SK-N-SH treated with all-trans-retinoic acid at 6 μM for 48 hours (cell line): ENCODE measurements around the gene SEMA6D.

Experiments
- ATAC-seq: fragments of 200-7000 bp; cut with Tn5 transposase; 3 replicates; pipeline ENCODE4 v1.9.1; 2020; ENCODE audit warnings: mild to moderate bottlenecking, moderate library complexity
- ARNTL ChIP-seq: fragments of 450-650 bp; formaldehyde crosslinking; IDR thresholded peaks from 2 replicates; pipeline ENCODE4 v1.5.0; 2020; ENCODE audit warnings: low read depth, mild to moderate bottlenecking, moderate library complexity, borderline replicate concordance
- BACH2 ChIP-seq: fragments of 250-450 bp; sonication (Bioruptor Pico); IDR thresholded peaks from 2 replicates; pipeline ENCODE4 v1.9.0; 2021; ENCODE audit warnings: mild to moderate bottlenecking, borderline replicate concordance
- CSDC2 ChIP-seq: fragments of 250-450 bp; sonication (Bioruptor Pico); IDR thresholded peaks from 2 replicates; pipeline ENCODE4 v1.5.0; 2020; ENCODE audit warnings: mild to moderate bottlenecking, moderate library complexity
- CSRNP3 ChIP-seq: fragments of 250-450 bp; sonication (Bioruptor Pico); IDR thresholded peaks from 2 replicates; pipeline ENCODE4 v1.5.1; 2021; ENCODE audit warnings: mild to moderate bottlenecking, moderate library complexity
- ESRRG ChIP-seq: fragments of 250-450 bp; sonication (Bioruptor Pico); IDR thresholded peaks from 2 replicates; pipeline ENCODE4 v1.6.1; 2021; ENCODE audit warnings: mild to moderate bottlenecking
- GLIS3 ChIP-seq: fragments of 250-450 bp; sonication (Bioruptor Pico); IDR thresholded peaks from 2 replicates; pipeline ENCODE4 v1.5.0; 2020; ENCODE audit warnings: mild to moderate bottlenecking, moderate library complexity
- ISL1 ChIP-seq: fragments of 250-450 bp; sonication (Bioruptor Pico); IDR thresholded peaks from 2 replicates; pipeline ENCODE4 v2.1.2; 2022; ENCODE audit warnings: mild to moderate bottlenecking, moderate library complexity
- OSR1 ChIP-seq: fragments of 250-450 bp; sonication (Bioruptor Pico); IDR thresholded peaks from 2 replicates; pipeline ENCODE4 v1.8.0; 2022; ENCODE audit warnings: moderate library complexity, mild to moderate bottlenecking, inconsistent platforms
- PATZ1 ChIP-seq: fragments of 250-450 bp; sonication (Bioruptor Pico); IDR thresholded peaks from 2 replicates; pipeline ENCODE4 v1.8.0; 2020; ENCODE audit warnings: mild to moderate bottlenecking, moderate library complexity, borderline replicate concordance
- PPARA ChIP-seq: fragments of 250-450 bp; sonication (Bioruptor Pico); IDR thresholded peaks from 2 replicates; pipeline ENCODE4 v1.5.0; 2020; ENCODE audit warnings: mild to moderate bottlenecking, borderline replicate concordance
- SNAI2 ChIP-seq: fragments of 250-450 bp; sonication (Bioruptor Pico); IDR thresholded peaks from 2 replicates; pipeline ENCODE4 v1.5.0; 2020; ENCODE audit warnings: mild to moderate bottlenecking, moderate library complexity
- TOX ChIP-seq: fragments of 250-450 bp; sonication (Bioruptor Pico); IDR thresholded peaks from 2 replicates; pipeline ENCODE4 v1.8.0; 2021; ENCODE audit warnings: mild to moderate bottlenecking, moderate library complexity, borderline replicate concordance
- ZC3H10 ChIP-seq: fragments of 250-450 bp; sonication (Bioruptor Pico); IDR thresholded peaks from 2 replicates; pipeline ENCODE4 v1.5.1; 2021; ENCODE audit warnings: mild to moderate bottlenecking, moderate library complexity
- ZFP3 ChIP-seq: fragments of 250-450 bp; sonication (Bioruptor Pico); IDR thresholded peaks from 2 replicates; pipeline ENCODE4 v1.5.0; 2020; ENCODE audit warnings: mild to moderate bottlenecking, moderate library complexity
- ZNF565 ChIP-seq: fragments of 450-650 bp; formaldehyde crosslinking; conservative IDR thresholded peaks from 2 replicates; pipeline ENCODE4 v1.5.0; 2020; ENCODE audit warnings: low read depth, mild to moderate bottlenecking, moderate library complexity
- ZNF70 ChIP-seq: fragments of 450-650 bp; formaldehyde crosslinking; IDR thresholded peaks from 2 replicates; pipeline ENCODE4 v1.5.0; 2020; ENCODE audit warnings: mild to moderate bottlenecking, moderate library complexity
- ZNF8 ChIP-seq: fragments of 450-650 bp; formaldehyde crosslinking; IDR thresholded peaks from 2 replicates; pipeline ENCODE4 v1.5.0; 2020; ENCODE audit warnings: mild to moderate bottlenecking, moderate library complexity
- TF ChIP-seq, protein P1 (sequence below): fragments of 250-450 bp; sonication (Bioruptor Pico); IDR thresholded peaks from 2 replicates; pipeline ENCODE4 v1.5.0; 2020; ENCODE audit warnings: mild to moderate bottlenecking, moderate library complexity
- TF ChIP-seq, protein P2 (sequence below): fragments of 250-450 bp; sonication (Bioruptor Pico); IDR thresholded peaks from 2 replicates; pipeline ENCODE4 v1.5.1; 2020; ENCODE audit warnings: low read depth, mild to moderate bottlenecking, moderate library complexity

SEMA6D gene

GRCh38 chr15:47678040-47678439 is 39.3 kb upstream of the SEMA6D start:
- peak; percentile 65; the same call in 1 of the 2 replicates for TF ChIP-seq ZNF70
- peak; percentile 46; the same call in 1 of the 2 replicates for TF ChIP-seq ISL1 (CRISPR knock-in tag)
- TF ChIP-seq OSR1 (CRISPR knock-in tag), result no peak
- TF ChIP-seq SNAI2 (CRISPR knock-in tag), result no peak
- TF ChIP-seq ESRRG (CRISPR knock-in tag), result no peak
- TF ChIP-seq, protein P1, sequence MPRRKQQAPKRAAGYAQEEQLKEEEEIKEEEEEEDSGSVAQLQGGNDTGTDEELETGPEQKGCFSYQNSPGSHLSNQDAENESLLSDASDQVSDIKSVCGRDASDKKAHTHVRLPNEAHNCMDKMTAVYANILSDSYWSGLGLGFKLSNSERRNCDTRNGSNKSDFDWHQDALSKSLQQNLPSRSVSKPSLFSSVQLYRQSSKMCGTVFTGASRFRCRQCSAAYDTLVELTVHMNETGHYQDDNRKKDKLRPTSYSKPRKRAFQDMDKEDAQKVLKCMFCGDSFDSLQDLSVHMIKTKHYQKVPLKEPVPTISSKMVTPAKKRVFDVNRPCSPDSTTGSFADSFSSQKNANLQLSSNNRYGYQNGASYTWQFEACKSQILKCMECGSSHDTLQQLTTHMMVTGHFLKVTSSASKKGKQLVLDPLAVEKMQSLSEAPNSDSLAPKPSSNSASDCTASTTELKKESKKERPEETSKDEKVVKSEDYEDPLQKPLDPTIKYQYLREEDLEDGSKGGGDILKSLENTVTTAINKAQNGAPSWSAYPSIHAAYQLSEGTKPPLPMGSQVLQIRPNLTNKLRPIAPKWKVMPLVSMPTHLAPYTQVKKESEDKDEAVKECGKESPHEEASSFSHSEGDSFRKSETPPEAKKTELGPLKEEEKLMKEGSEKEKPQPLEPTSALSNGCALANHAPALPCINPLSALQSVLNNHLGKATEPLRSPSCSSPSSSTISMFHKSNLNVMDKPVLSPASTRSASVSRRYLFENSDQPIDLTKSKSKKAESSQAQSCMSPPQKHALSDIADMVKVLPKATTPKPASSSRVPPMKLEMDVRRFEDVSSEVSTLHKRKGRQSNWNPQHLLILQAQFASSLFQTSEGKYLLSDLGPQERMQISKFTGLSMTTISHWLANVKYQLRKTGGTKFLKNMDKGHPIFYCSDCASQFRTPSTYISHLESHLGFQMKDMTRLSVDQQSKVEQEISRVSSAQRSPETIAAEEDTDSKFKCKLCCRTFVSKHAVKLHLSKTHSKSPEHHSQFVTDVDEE (CRISPR knock-in tag), result 0 out of 2 replicates have a peak, but pooled peaks have one; percentile 47
- no peak for ATAC-seq

DNA sequence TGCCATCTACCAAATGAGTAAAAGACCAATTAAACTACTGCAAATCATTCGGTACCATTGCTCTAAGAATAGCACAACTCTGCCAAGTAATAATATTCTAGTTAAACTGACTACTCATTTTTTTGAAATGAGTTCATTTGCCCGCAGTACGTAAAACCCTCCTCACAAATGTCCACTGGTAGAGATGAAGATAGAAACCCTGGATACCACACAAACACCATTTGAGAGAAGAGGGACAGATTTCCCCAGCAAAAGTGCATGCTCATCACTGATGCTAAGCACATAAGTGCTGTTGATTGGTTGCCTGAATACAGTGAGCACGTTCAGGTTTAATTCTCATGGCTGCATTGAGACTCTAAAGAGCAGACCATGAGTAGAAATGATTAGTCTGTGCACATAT is 34.6 kb upstream of the SEMA6D start:
- ATAC-seq, result no peak

GRCh38 chr15:47685141-47685870 is 32.0 kb upstream of the SEMA6D start:
- no peak for ATAC-seq
- TF ChIP-seq ARNTL (CRISPR knock-in tag) (no peak), ISL1 (CRISPR knock-in tag) (no peak), GLIS3 (no peak), SNAI2 (CRISPR knock-in tag) (no peak), ZNF565 (CRISPR knock-in tag) (no peak), OSR1 (CRISPR knock-in tag) (no peak), CSRNP3 (CRISPR knock-in tag) (no peak), PPARA (CRISPR knock-in tag) (no peak), BACH2 (CRISPR knock-in tag) (no peak)

More for the DNA sequence above, 34.6 kb upstream of the SEMA6D start:
- TF ChIP-seq ISL1 (CRISPR knock-in tag), result no peak
- no peak for TF ChIP-seq TOX (CRISPR knock-in tag)
- TF ChIP-seq ZC3H10, result no peak
- TF ChIP-seq SNAI2 (CRISPR knock-in tag), result no peak
- TF ChIP-seq ZNF8 (CRISPR knock-in tag), result no peak
- TF ChIP-seq, protein P2, sequence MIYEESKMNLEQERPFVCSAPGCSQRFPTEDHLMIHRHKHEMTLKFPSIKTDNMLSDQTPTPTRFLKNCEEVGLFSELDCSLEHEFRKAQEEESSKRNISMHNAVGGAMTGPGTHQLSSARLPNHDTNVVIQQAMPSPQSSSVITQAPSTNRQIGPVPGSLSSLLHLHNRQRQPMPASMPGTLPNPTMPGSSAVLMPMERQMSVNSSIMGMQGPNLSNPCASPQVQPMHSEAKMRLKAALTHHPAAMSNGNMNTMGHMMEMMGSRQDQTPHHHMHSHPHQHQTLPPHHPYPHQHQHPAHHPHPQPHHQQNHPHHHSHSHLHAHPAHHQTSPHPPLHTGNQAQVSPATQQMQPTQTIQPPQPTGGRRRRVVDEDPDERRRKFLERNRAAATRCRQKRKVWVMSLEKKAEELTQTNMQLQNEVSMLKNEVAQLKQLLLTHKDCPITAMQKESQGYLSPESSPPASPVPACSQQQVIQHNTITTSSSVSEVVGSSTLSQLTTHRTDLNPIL, result no peak
- no peak for TF ChIP-seq ZNF70
- TF ChIP-seq PATZ1, result no peak
- no peak for TF ChIP-seq CSDC2 (CRISPR knock-in tag)
- TF ChIP-seq CSRNP3 (CRISPR knock-in tag), result no peak
- TF ChIP-seq ZFP3 (CRISPR knock-in tag), result no peak

DNA sequence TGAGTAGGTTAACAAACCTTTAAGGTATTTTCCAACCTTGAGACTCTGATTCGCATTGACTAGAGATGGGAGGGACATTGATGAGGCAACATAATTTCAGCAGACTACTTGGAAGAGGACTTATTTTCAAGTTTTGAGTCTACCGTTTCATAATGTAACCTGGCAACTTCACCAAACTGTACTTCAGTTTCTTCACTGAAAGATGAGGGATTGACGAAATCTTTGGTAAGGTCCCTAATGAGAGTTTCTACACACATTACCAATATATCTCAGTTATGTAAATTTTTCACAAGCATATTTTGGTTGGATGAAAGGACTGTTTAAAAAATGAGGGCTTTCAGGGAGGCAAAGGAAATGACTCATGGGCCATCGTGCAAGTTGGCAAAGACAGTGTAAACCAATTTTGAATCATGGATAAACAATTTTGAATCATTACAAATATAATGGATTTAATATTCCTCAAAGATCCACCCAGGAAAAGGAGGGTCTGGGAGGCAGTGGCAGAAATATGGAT is 28.7 kb upstream of the SEMA6D start:
- no peak for ATAC-seq
- no peak for TF ChIP-seq PATZ1
- TF ChIP-seq GLIS3, result no peak
- no peak for TF ChIP-seq ARNTL (CRISPR knock-in tag)
